Right atrium auricular region (tissue), 2 donors: ENCODE results near the gene LPIN1. TPM values are rescaled to one million over a fixed set of nuclear protein-coding genes. Genes with fewer than 3 reads are reported as not detected.
A peak's percentile ranks its signal among the peaks of the same experiment; 100 is the strongest.

ENCODE experiments used
- DNase-seq: peaks from one replicate; pipeline ENCODE4 v3.0.0-alpha.2; 2019; ENCODE audit warnings: low spot score
- H3K27ac ChIP-seq, 2 donors: fragments of 200-600 bp; sonication (generic); 1 replicate in 1 of 2; 2 replicates in 1 of 2; pipeline ENCODE4 v1.5.1; 2016 to 2019
- H3K27me3 ChIP-seq, 2 donors: fragments of 200-600 bp; sonication (generic); one replicate each; pipeline versions ENCODE4 v1.5.1 to v1.6.0; 2017 to 2019
- H3K36me3 ChIP-seq: fragments of 200-600 bp; sonication (generic); one replicate; pipeline ENCODE4 v1.5.1; 2016
- H3K4me1 ChIP-seq, 2 donors: fragments of 200-600 bp; sonication (generic); one replicate each; pipeline versions ENCODE4 v1.5.1 to v1.6.0; 2017 to 2019
- H3K4me3 ChIP-seq, 2 donors: fragments of 200-600 bp; sonication (generic); 1 replicate in 1 of 2; 2 replicates in 1 of 2; pipeline ENCODE4 v1.5.1; 2017 to 2019; ENCODE audit warnings: mild to moderate bottlenecking in 1 of 2, moderate library complexity in 1 of 2
- H3K9me3 ChIP-seq, 2 donors: fragments of 200-600 bp; sonication (generic); one replicate each; pipeline ENCODE4 v1.5.1; 2019
- CTCF ChIP-seq, 2 donors: fragments of 200-600 bp; sonication (generic); IDR thresholded peaks; one replicate each; pipeline ENCODE4 v1.5.1; 2019; ENCODE audit warnings: antibody characterized with exemption in 2 of 2
- total RNA-seq, 2 donors: library from RNA; depleted of rRNA; stranded (reverse); fragments of >200 nt; gene quantifications; one replicate each; pipeline ENCODE4 v1.1.0, GENCODE V29; 2016

Gene LPIN1
- total RNA-seq, 2 donors from 2014 or later: 21.0 to 27.4 TPM

GRCh38 chr2:11788461-11789124, 42.2 kb downstream of the LPIN1 start:
- DNase-seq: no peak
- no peaks in the 10 kb centered on the region for H3K9me3 ChIP-seq
- H3K27ac ChIP-seq: no peak overlapping the region
- H3K4me3 ChIP-seq: no peak overlapping the region
- no peaks in the 10 kb centered on the region for H3K4me1 ChIP-seq
- H3K27me3 ChIP-seq: no peaks in the 10 kb centered on the region
- H3K36me3 ChIP-seq: peaks cover 56% of the 10 kb centered on the region
- no peak for TF ChIP-seq CTCF (IDR thresholded peaks at IDR 0.05)

GRCh38 chr2:11789243-11789642, 42.8 kb downstream of the LPIN1 start:
- no peak overlapping the region for H3K4me3 ChIP-seq
- no peaks in the 10 kb centered on the region for H3K4me1 ChIP-seq
- no peak for TF ChIP-seq CTCF (IDR thresholded peaks at IDR 0.05)
- no peak for DNase-seq
- no peak overlapping the region for H3K27ac ChIP-seq
- H3K27me3 ChIP-seq: no peaks in the 10 kb centered on the region
- no peaks in the 10 kb centered on the region for H3K9me3 ChIP-seq
- H3K36me3 ChIP-seq: peaks cover 57% of the 10 kb centered on the region

- Histone ChIP-seq H3K27me3 (no peaks in the 10 kb centered on the region), H3K4me3 (no peak overlapping the region), H3K9me3 (no peaks in the 10 kb centered on the region), H3K36me3 (peaks cover 63% of the 10 kb centered on the region), H3K4me1 (no peaks in the 10 kb centered on the region), H3K27ac (no peak overlapping the region)
- TF ChIP-seq CTCF (IDR thresholded peaks at IDR 0.05): no peak
- DNase-seq: no peak
Measured at GRCh38 chr2:11790228-11790627, 43.8 kb downstream of the LPIN1 start.

- Histone ChIP-seq H3K27ac (no peak overlapping the region), H3K36me3 (peaks cover 80% of the 10 kb centered on the region), H3K4me3 (no peak overlapping the region), H3K4me1 (no peaks in the 10 kb centered on the region), H3K9me3 (no peaks in the 10 kb centered on the region), H3K27me3 (no peaks in the 10 kb centered on the region)
- DNase-seq: no peak
- no peak for TF ChIP-seq CTCF (IDR thresholded peaks at IDR 0.05)
Measured at GRCh38 chr2:11795590-11795989, 49.2 kb downstream of the LPIN1 start.

- Histone ChIP-seq H3K36me3 (peaks cover 79% of the 10 kb centered on the region), H3K4me1 (no peaks in the 10 kb centered on the region)
- DNase-seq: peak; percentile 57
Measured at GRCh38 chr2:11796190-11797171, 50.0 kb downstream of the LPIN1 start.

More at GRCh38 chr2:11796190-11797171, 50.0 kb downstream of the LPIN1 start:
- no peak overlapping the region for H3K27ac ChIP-seq
- no peak for TF ChIP-seq CTCF (IDR thresholded peaks at IDR 0.05)
- H3K27me3 ChIP-seq: no peaks in the 10 kb centered on the region
- no peaks in the 10 kb centered on the region for H3K9me3 ChIP-seq
- H3K4me3 ChIP-seq: no peak overlapping the region
